ENCODE measurements around the gene USP48. TPM values are rescaled to one million over a fixed set of nuclear protein-coding genes. Genes with fewer than 3 reads are reported as not detected.

The USP48 gene
- polyA plus RNA-seq, 2 of the 4 experiments (the other 2 are of a cell fraction), result 22.8 to 27.4 TPM

GRCh38 chr1:21630571-21631343, 152.2 kb downstream of the USP48 start:
- H3K4me2 ChIP-seq, result no peak overlapping the region
- H3K9me3 ChIP-seq, result no peaks in the 10 kb centered on the region
- DNase-seq (ENCODE audit: low read depth in 1 of 2, low spot score in 1 of 2), result no peak
- WGBS (ENCODE audit: missing lambda C conversion rate), result 81% methylated on average over 12 of the region's 13 CpGs
- ChIA-PET POLR2A (no interaction called here), CTCF (interaction anchor here (0.8 to 1.5 kb wide), 4 partner anchors 10 to 262 kb away, joined by 3 to 4 read pairs (median 3); no protein-coding TSS in a partner anchor)
- peaks cover 66% of the 10 kb centered on the region for H3K4me1 ChIP-seq
- peak overlapping the region in 1 of 2 experiments; percentile 38; a peak in 2 of 6 replicates for H3K27ac ChIP-seq
- no peak for ATAC-seq
- no peak overlapping the region for H3K4me3 ChIP-seq
- TF ChIP-seq SMC3 (IDR thresholded peaks at IDR 0.05) (no peak), TP53 (CRISPR knock-in tag; IDR thresholded peaks at IDR 0.05) (no peak), ATOH8 (CRISPR knock-in tag; IDR thresholded peaks at IDR 0.05; ENCODE audit: low read depth) (no peak), SREBF2 (IDR thresholded peaks at IDR 0.05) (no peak), CBX8 (IDR thresholded peaks at IDR 0.05) (no peak), RNF2 (IDR thresholded peaks at IDR 0.05; ENCODE audit: borderline replicate concordance, low read depth) (no peak), HDAC2 (IDR thresholded peaks at IDR 0.05) (no peak), MAZ (IDR thresholded peaks at IDR 0.05; ENCODE audit: borderline replicate concordance, low read depth, low read length) (no peak), POLR2AphosphoS2 (conservative IDR thresholded peaks at IDR 0.05; ENCODE audit: low read length) (no peak), BHLHE40 (IDR thresholded peaks at IDR 0.05; ENCODE audit: low read depth, low read length) (no peak), CBX2 (IDR thresholded peaks at IDR 0.05; ENCODE audit: borderline replicate concordance, low read depth) (no peak), ZSCAN20 (CRISPR knock-in tag; IDR thresholded peaks at IDR 0.05) (no peak), EHMT2 (IDR thresholded peaks at IDR 0.05; ENCODE audit: low read depth) (no peak), MAFK (IDR thresholded peaks at IDR 0.05; ENCODE audit: partially characterized antibody) (no peak)
- TF ChIP-seq, protein P1, sequence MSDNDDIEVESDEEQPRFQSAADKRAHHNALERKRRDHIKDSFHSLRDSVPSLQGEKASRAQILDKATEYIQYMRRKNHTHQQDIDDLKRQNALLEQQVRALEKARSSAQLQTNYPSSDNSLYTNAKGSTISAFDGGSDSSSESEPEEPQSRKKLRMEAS (IDR thresholded peaks at IDR 0.05), result no peak
- no peak for FAIRE-seq

- FAIRE-seq (no peak), ATAC-seq (no peak), DNase-seq (ENCODE audit: low read depth in 1 of 2, low spot score in 1 of 2) (no peak)
- CTCF ChIA-PET, result interaction anchor here (1.1 to 1.3 kb wide), 2 partner anchors 11 to 261 kb away, joined by 3 to 4 read pairs; no protein-coding TSS in a partner anchor
- H3K4me1 ChIP-seq, result peaks cover 61% of the 10 kb centered on the region
- TF ChIP-seq PHF8 (IDR thresholded peaks at IDR 0.05; ENCODE audit: borderline replicate concordance, low read depth) (no peak), MAZ (IDR thresholded peaks at IDR 0.05; ENCODE audit: borderline replicate concordance, low read depth, low read length) (no peak), CBX2 (IDR thresholded peaks at IDR 0.05; ENCODE audit: borderline replicate concordance, low read depth) (no peak)
- no peaks in the 10 kb centered on the region for H3K9me3 ChIP-seq
- H3K27ac ChIP-seq, result peak overlapping the region in 1 of 2 experiments; percentile 32; a peak in 1 of 6 replicates
- POLR2A ChIA-PET, result no interaction called here
- 97% methylated on average over 4 of the region's 4 CpGs for WGBS (ENCODE audit: missing lambda C conversion rate)
- no peak overlapping the region for H3K4me3 ChIP-seq
- no peak overlapping the region for H3K4me2 ChIP-seq
These were observed 153.0 kb downstream of the USP48 start for GRCh38 chr1:21629971-21630370.

DNA sequence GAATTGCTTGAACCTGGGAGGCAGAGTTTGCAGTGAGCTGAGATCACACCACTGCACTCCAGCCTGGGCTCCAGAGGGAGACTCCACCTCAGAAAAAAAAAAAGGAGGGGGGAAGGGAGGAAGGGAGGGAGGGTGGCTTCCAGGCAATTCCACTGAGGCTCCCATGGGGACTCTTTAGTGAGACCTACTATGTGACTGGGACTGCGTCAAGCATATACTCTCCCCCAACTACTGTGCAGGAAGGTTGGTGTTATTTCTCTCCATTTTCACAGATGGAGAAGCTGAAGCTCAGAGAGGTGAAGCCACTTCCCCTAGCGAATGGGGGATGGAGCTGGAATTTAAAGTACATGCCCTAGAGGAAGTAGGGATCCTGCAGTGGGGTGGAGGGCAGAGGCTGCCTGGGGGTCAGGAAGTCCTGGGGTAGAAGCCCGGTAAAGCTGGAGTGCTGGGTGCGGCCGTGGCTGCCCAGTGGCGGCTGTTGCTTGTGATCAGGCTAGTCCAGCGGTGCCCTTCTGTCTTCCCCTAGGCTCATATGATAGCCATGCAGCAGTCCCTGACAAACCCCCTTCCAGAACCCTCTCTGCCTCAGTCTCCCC, 154.1 kb downstream of the USP48 start:
- Histone ChIP-seq H3K9me3 (no peaks in the 10 kb centered on the region), H3K27ac (peak overlapping the region; percentile 32 to 33; a peak in 2 of 6 replicates), H3K4me3 (no peak overlapping the region), H3K4me1 (peaks cover 61% of the 10 kb centered on the region), H3K4me2 (0 out of 3 replicates have a peak overlapping the region, but pooled peaks have one; percentile 21)
- DNase-seq (ENCODE audit: low read depth in 1 of 2, low spot score in 1 of 2), result no peak
- TF ChIP-seq BHLHE40 (IDR thresholded peaks at IDR 0.05; ENCODE audit: low read depth, low read length), result no peak
- TF ChIP-seq KDM1A (IDR thresholded peaks at IDR 0.05; ENCODE audit: low read depth), result no peak
- no peak for TF ChIP-seq ZC3H11A (IDR thresholded peaks at IDR 0.05)
- no peak for TF ChIP-seq RCOR1 (IDR thresholded peaks at IDR 0.05; ENCODE audit: low read depth, low read length)
- no peak for TF ChIP-seq FOXS1 (CRISPR knock-in tag; IDR thresholded peaks at IDR 0.05)
- TF ChIP-seq RAD21 (conservative IDR thresholded peaks at IDR 0.05 in 1 of 2, IDR thresholded peaks at IDR 0.05 in 1 of 2), result no peak
- TF ChIP-seq, protein P2, sequence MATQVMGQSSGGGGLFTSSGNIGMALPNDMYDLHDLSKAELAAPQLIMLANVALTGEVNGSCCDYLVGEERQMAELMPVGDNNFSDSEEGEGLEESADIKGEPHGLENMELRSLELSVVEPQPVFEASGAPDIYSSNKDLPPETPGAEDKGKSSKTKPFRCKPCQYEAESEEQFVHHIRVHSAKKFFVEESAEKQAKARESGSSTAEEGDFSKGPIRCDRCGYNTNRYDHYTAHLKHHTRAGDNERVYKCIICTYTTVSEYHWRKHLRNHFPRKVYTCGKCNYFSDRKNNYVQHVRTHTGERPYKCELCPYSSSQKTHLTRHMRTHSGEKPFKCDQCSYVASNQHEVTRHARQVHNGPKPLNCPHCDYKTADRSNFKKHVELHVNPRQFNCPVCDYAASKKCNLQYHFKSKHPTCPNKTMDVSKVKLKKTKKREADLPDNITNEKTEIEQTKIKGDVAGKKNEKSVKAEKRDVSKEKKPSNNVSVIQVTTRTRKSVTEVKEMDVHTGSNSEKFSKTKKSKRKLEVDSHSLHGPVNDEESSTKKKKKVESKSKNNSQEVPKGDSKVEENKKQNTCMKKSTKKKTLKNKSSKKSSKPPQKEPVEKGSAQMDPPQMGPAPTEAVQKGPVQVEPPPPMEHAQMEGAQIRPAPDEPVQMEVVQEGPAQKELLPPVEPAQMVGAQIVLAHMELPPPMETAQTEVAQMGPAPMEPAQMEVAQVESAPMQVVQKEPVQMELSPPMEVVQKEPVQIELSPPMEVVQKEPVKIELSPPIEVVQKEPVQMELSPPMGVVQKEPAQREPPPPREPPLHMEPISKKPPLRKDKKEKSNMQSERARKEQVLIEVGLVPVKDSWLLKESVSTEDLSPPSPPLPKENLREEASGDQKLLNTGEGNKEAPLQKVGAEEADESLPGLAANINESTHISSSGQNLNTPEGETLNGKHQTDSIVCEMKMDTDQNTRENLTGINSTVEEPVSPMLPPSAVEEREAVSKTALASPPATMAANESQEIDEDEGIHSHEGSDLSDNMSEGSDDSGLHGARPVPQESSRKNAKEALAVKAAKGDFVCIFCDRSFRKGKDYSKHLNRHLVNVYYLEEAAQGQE (IDR thresholded peaks at IDR 0.05), result no peak
- no peak for TF ChIP-seq CHD4 (IDR thresholded peaks at IDR 0.05; ENCODE audit: borderline replicate concordance)
- TF ChIP-seq MAZ (IDR thresholded peaks at IDR 0.05; ENCODE audit: borderline replicate concordance, low read depth, low read length), result no peak
- no peak for TF ChIP-seq NPAS2 (CRISPR knock-in tag; IDR thresholded peaks at IDR 0.05; ENCODE audit: borderline replicate concordance)
- no peak for TF ChIP-seq SMC3 (IDR thresholded peaks at IDR 0.05)
- ChIA-PET POLR2A (no interaction called here), CTCF (interaction anchor here (0.8 kb wide), 1 partner anchor 31 kb away, joined by 3 read pairs; no protein-coding TSS in a partner anchor)
- WGBS (ENCODE audit: missing lambda C conversion rate), result 55% methylated on average over 7 of the region's 7 CpGs
- ATAC-seq, result peak in 1 of 2 experiments; percentile 17; a peak in 1 of 6 replicates
- no peak for FAIRE-seq
